Measurements from ENCODE around the gene DNAJB1. TPM values are rescaled to one million over a fixed set of nuclear protein-coding genes. Genes with fewer than 3 reads are reported as not detected.

The DNAJB1 gene
- total RNA-seq, 1 experiment from 2014 or later, result 77.7 TPM

DNA sequence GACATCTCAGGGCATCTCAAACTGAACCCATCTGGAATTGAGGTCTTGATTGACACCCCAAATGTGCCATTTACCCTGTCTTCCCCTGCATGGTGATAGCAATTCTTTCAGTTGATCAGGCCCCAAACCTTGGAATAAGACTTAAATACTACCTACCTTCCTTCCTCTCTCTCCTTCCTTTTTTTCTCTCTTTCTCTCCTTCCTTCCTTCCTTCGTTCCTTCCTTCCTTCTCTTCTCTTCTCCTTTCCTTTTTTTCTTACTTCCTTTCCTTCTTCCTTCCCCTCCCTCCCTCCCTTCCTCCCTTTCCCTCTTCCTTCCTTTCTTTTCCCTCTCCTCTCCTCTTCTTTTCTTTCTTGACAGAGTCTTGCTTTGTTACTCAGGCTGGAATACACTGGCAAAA is 14.9 kb downstream of the DNAJB1 start:
- H2BK120ac ChIP-seq (ENCODE audit: low read depth, low read length, poor library complexity, severe bottlenecking), result no peak overlapping the region
- H3K4ac ChIP-seq (ENCODE audit: low read depth, low read length), result no peak overlapping the region
- H3K27ac Mint-ChIP-seq, result no peak overlapping the region
- no peak for DNase-seq
- no peak overlapping the region for H3K56ac ChIP-seq (ENCODE audit: insufficient read length, low read depth, low read length)
- H3T11ph ChIP-seq (ENCODE audit: low read length), result no peak overlapping the region
- WGBS (ENCODE audit: extremely low coverage, insufficient read length, low lambda C conversion rate), result no CpG with 5 or more reads among the region's 1 CpG
- H3K27me3 Mint-ChIP-seq (ENCODE audit: low read depth), result peaks cover 8% of the 10 kb centered on the region
- no peaks in the 10 kb centered on the region for H3K79me2 ChIP-seq (ENCODE audit: insufficient read depth, low read length)
- H3K23ac ChIP-seq (ENCODE audit: insufficient read length, low read depth, low read length), result no peak overlapping the region
- H3K79me1 ChIP-seq (ENCODE audit: insufficient read depth, low read depth, low read length, poor library complexity, severe bottlenecking), result no peaks in the 10 kb centered on the region
- no peak overlapping the region for H3K4me3 Mint-ChIP-seq
- H2BK5ac ChIP-seq (ENCODE audit: insufficient read length, low read length), result no peak overlapping the region
- H3K18ac ChIP-seq (ENCODE audit: insufficient read length, low read depth, low read length), result no peak overlapping the region
- H2BK15ac ChIP-seq (ENCODE audit: low read depth, low read length), result no peak overlapping the region
- H2BK20ac ChIP-seq (ENCODE audit: low read depth, low read length, poor library complexity, severe bottlenecking), result no peak overlapping the region
- H3K27ac ChIP-seq (ENCODE audit: insufficient read length, low read depth, low read length), result no peak overlapping the region
- H3K4me2 ChIP-seq (ENCODE audit: insufficient read depth, insufficient read length, low read length), result no peak overlapping the region
- no peak overlapping the region for H4K5ac ChIP-seq (ENCODE audit: insufficient read length, low read depth, low read length)
- H2AK5ac ChIP-seq (ENCODE audit: insufficient read length, low read length), result no peak overlapping the region
- no peaks in the 10 kb centered on the region for H3K9me3 ChIP-seq (ENCODE audit: control insufficient read depth, low read depth, low read length)
- H3K4me1 Mint-ChIP-seq, result peaks cover 5 to 11% of the 10 kb centered on the region in 2 experiments; a peak in 3 of 4 replicates
- no peak overlapping the region for H3K14ac ChIP-seq (ENCODE audit: insufficient read depth, low read length)
- no peak overlapping the region for H4K91ac ChIP-seq (ENCODE audit: insufficient read length, low read depth, low read length)
- no peak overlapping the region for H4K8ac ChIP-seq (replicated peaks; ENCODE audit: insufficient read length, low read depth, low read length)
- H3K36me3 Mint-ChIP-seq (ENCODE audit: insufficient read depth in 1 of 3, low read depth in 3 of 3), result no peaks in the 10 kb centered on the region
- no peaks in the 10 kb centered on the region for H3K23me2 ChIP-seq (ENCODE audit: insufficient read length, low read depth, low read length, poor library complexity, severe bottlenecking)
- TF ChIP-seq CTCF (conservative IDR thresholded peaks at IDR 0.05), result no peak
- H3K9ac ChIP-seq (ENCODE audit: extremely low read depth, insufficient read length, low read length), result no peak overlapping the region
- no peaks in the 10 kb centered on the region for H3K4me1 ChIP-seq (ENCODE audit: insufficient read depth, low read length)
- H3K27me3 ChIP-seq (ENCODE audit: insufficient read depth, low read length), result no peaks in the 10 kb centered on the region
- H2BK12ac ChIP-seq (ENCODE audit: insufficient read length, low read depth, low read length), result no peak overlapping the region
- H2AFZ ChIP-seq (ENCODE audit: low read length), result no peak overlapping the region
- H3K9me3 Mint-ChIP-seq, result no peaks in the 10 kb centered on the region
- H4K20me1 ChIP-seq (ENCODE audit: control insufficient read depth, insufficient read depth, insufficient read length), result no peaks in the 10 kb centered on the region

Data from H9 (cell line).